K562 (cell line): ENCODE data around the gene KRTAP17-1. TPM values are rescaled to one million over a fixed set of nuclear protein-coding genes. Genes with fewer than 3 reads are reported as not detected.

Experiments
- ATAC-seq: fragments of 200-7000 bp; cut with Tn5 transposase; 3 replicates; pipeline ENCODE4 v1.9.1; 2020; ENCODE audit warnings: moderate library complexity
- BruUV-seq: library from RNA; stranded (reverse); fragments of 400-500 nt; replicated peaks from 2 replicates; lab custom pipeline; 2021; lab: Mats Ljungman, UMichigan
- CTCF ChIA-PET: fragments of 300-600 bp; formaldehyde crosslinking; extraction: SDS; loops from one replicate; lab custom pipeline; 2021; ENCODE audit warnings: low intra/inter-chr PET ratio; lab: Yijun Ruan, JAX
- POLR2A ChIA-PET: fragments of 300-600, 350-650 bp; sonication (Branson Sonifier 250); formaldehyde crosslinking; extraction: SDS; loops from one replicate; lab custom pipeline; 2021; ENCODE audit warnings: antibody characterized with exemption, inconsistent platforms; lab: Yijun Ruan, JAX
- DNase-seq, 4 experiments: peaks; one replicate each; pipeline versions ENCODE4 v3.0.0 to v3.0.0-alpha.2; 2011 to 2018; ENCODE audit warnings: low spot score in 3 of 4, mixed read lengths in 3 of 4; ENCODE audit errors: extremely low read depth in 1 of 4
- FAIRE-seq: peaks from 2 replicates; lab custom pipeline; 2011; peaks lifted over from hg19 to GRCh38; lab: Jason Lieb, UNC
- H2AFZ ChIP-seq: 2 replicates; pipeline ENCODE4 v1.6.0; 2011; ENCODE audit warnings: low read depth, low read length, control low read depth, inconsistent platforms
- H3K27ac ChIP-seq: fragments of 200-600 bp; 3 replicates; pipeline ENCODE4 v1.8.0; 2011; ENCODE audit warnings: low read depth, mild to moderate bottlenecking, control low read depth, inconsistent platforms, low read length, moderate library complexity, mixed read lengths; ENCODE audit errors: extremely low read depth
- H3K27me3 ChIP-seq, 2 experiments: fragments of 300-600 bp in 1 of 2; 2 replicates in 1 of 2; 3 replicates in 1 of 2; pipeline versions ENCODE4 v1.6.0 to v1.8.0; 2011; ENCODE audit warnings: inconsistent platforms in 2 of 2, low read length in 2 of 2, mild to moderate bottlenecking in 1 of 2, mixed read lengths in 1 of 2, moderate library complexity in 1 of 2; ENCODE audit not compliant: control insufficient read depth in 2 of 2, insufficient read depth in 2 of 2
- H3K36me3 ChIP-seq: fragments of 300-600 bp; 3 replicates; pipeline ENCODE4 v1.8.0; 2011; ENCODE audit warnings: mild to moderate bottlenecking, low read length, inconsistent platforms; ENCODE audit not compliant: control insufficient read depth, insufficient read depth
- H3K4me1 ChIP-seq, 2 experiments: fragments of 200-600 bp in 1 of 2; replicated peaks in 1 of 2; 2 replicates in 1 of 2; 3 replicates in 1 of 2; pipeline versions ENCODE4 v1.5.1 to v1.8.0; 2011; ENCODE audit warnings: inconsistent platforms in 2 of 2, low read length in 2 of 2, mild to moderate bottlenecking in 1 of 2, mixed read lengths in 1 of 2, moderate library complexity in 1 of 2; ENCODE audit not compliant: control insufficient read depth in 2 of 2, insufficient read depth in 2 of 2
- H3K4me2 ChIP-seq: 2 replicates; pipeline ENCODE4 v1.6.1; 2011; ENCODE audit warnings: low read length, control low read depth, inconsistent platforms, mixed read lengths; ENCODE audit not compliant: insufficient read depth
- H3K4me3 ChIP-seq: fragments of 200-600 bp; sonication (generic), shearing (Covaris generic); 2 replicates; pipeline ENCODE4 v1.5.1; 2016; ENCODE audit warnings: control low read depth, inconsistent platforms
- H3K79me2 ChIP-seq: fragments of 200-600 bp; 3 replicates; pipeline ENCODE4 v1.8.0; 2011; ENCODE audit warnings: low read length, inconsistent platforms; ENCODE audit not compliant: control insufficient read depth, insufficient read depth
- H3K9ac ChIP-seq, 2 experiments: 2 replicates each; pipeline versions ENCODE4 v1.6.0 to v1.6.1; 2011; ENCODE audit warnings: low read depth in 2 of 2, low read length in 2 of 2, control low read depth in 1 of 2, inconsistent platforms in 1 of 2, mild to moderate bottlenecking in 1 of 2, mixed read lengths in 1 of 2; ENCODE audit not compliant: insufficient read depth in 1 of 2
- H3K9me1 ChIP-seq: one replicate; pipeline ENCODE4 v1.6.0; 2011; ENCODE audit warnings: inconsistent platforms, mild to moderate bottlenecking, low read length, moderate library complexity; ENCODE audit not compliant: control insufficient read depth, insufficient read depth
- H3K9me3 ChIP-seq: replicated peaks from 2 replicates; pipeline ENCODE4 v1.5.1; 2011; ENCODE audit warnings: low read depth, low read length, inconsistent platforms; ENCODE audit not compliant: control insufficient read depth, insufficient read depth
- H4K20me1 ChIP-seq: replicated peaks from 2 replicates; pipeline ENCODE4 v1.6.1; 2011; ENCODE audit warnings: low read length, inconsistent platforms, mixed read lengths; ENCODE audit not compliant: control insufficient read depth, insufficient read depth
- BDP1 ChIP-seq: IDR thresholded peaks from 3 replicates; pipeline ENCODE4 v1.6.1; 2011; ENCODE audit not compliant: insufficient read length, insufficient read depth
- HMG20B ChIP-seq: fragments of 250-450 bp; sonication (Bioruptor Pico); IDR thresholded peaks from 2 replicates; pipeline ENCODE4 v1.5.0; 2021; ENCODE audit warnings: mild to moderate bottlenecking
- MYBL2 ChIP-seq, 2 experiments: fragments of 450-650 bp in 1 of 2; sonication (generic) in 1 of 2; formaldehyde crosslinking in 1 of 2; IDR thresholded peaks; 2 replicates each; pipeline versions ENCODE4 v1.6.1 to v1.8.1; 2017 to 2022; ENCODE audit warnings: borderline replicate concordance in 1 of 2, inconsistent platforms in 1 of 2, low read depth in 1 of 2, mild to moderate bottlenecking in 1 of 2, missing genetic modification reagents in 1 of 2, moderate library complexity in 1 of 2
- NEUROD1 ChIP-seq: fragments of 150-350 bp; IDR thresholded peaks from 2 replicates; pipeline ENCODE4 v1.6.1; 2014; ENCODE audit warnings: borderline replicate concordance, low read length, low read depth; ENCODE audit not compliant: partially characterized antibody
- POLR2A ChIP-seq: fragments of 450-650 bp; conservative IDR thresholded peaks from 2 replicates; pipeline ENCODE4 v1.6.1; 2016
- POLR2AphosphoS2 ChIP-seq: IDR thresholded peaks from 2 replicates; pipeline ENCODE4 v1.6.1; 2012; ENCODE audit warnings: low read length, improper control_type of control experiment
- POLR2G ChIP-seq: fragments of 200-400 bp; formaldehyde crosslinking; IDR thresholded peaks from 2 replicates; pipeline ENCODE4 v1.6.1; 2017; ENCODE audit warnings: low read depth, mild to moderate bottlenecking, antibody characterized with exemption, low read length, moderate library complexity
- PTBP1 ChIP-seq: fragments of 200-400 bp; formaldehyde crosslinking; IDR thresholded peaks from 2 replicates; pipeline ENCODE4 v1.6.1; 2017; ENCODE audit warnings: low read depth, low read length
- RAD51 ChIP-seq: fragments of 450-650 bp; IDR thresholded peaks from 2 replicates; pipeline ENCODE4 v1.7.1; 2016; ENCODE audit warnings: low read depth, mild to moderate bottlenecking, borderline replicate concordance
- SIN3B ChIP-seq: fragments of 450-650 bp; IDR thresholded peaks from 2 replicates; pipeline ENCODE4 v1.6.1; 2017; ENCODE audit warnings: low read depth, mild to moderate bottlenecking, moderate library complexity
- SIRT6 ChIP-seq: IDR thresholded peaks from one replicate; pipeline ENCODE4 v1.6.1; 2012; ENCODE audit warnings: low read depth, mild to moderate bottlenecking, control low read depth, inconsistent platforms, low read length, moderate library complexity
- ZBTB17 ChIP-seq: fragments of 450-650 bp; formaldehyde crosslinking; IDR thresholded peaks from 2 replicates; pipeline ENCODE4 v1.4.0; 2020; ENCODE audit warnings: mild to moderate bottlenecking
- ZNF324 ChIP-seq: fragments of 250-450 bp; sonication (Bioruptor Pico); IDR thresholded peaks from 2 replicates; pipeline ENCODE4 v1.4.0; 2020; ENCODE audit warnings: mild to moderate bottlenecking
- ZNF764 ChIP-seq: fragments of 250-450 bp; sonication (Bioruptor Pico); IDR thresholded peaks from 2 replicates; pipeline ENCODE4 v1.4.0; 2020; ENCODE audit warnings: low read depth, mild to moderate bottlenecking, moderate library complexity
- WGBS: fragments of 100-300 bp; shearing (Covaris generic); methylation state at CpG from one replicate; pipeline ENCODE4 v1.1.6; 2016; ENCODE audit warnings: low coverage, mixed read lengths; ENCODE audit not compliant: insufficient coverage; ENCODE audit errors: missing lambda C conversion rate; 5-methylcytosine and 5-hydroxymethylcytosine counted together
- in situ Hi-C: fragments of 300-500 bp; cut with MboI; formaldehyde crosslinking; loops from 4 replicates; pipeline ENCODE4 v1.15.0; 2018; ENCODE audit warnings: inconsistent platforms, mixed read lengths
- intact Hi-C: fragments of 100-400 bp; cut with micrococcal nuclease; formaldehyde crosslinking; loops from 2 replicates; pipeline ENCODE4 v1.14.2; 2022
- polyA plus RNA-seq, 8 experiments: library from polyadenylated mRNA; depleted of rRNA in 4 of 8; stranded (reverse) in 5 of 8; unstranded in 3 of 8; fragments of >200 nt; fragmentation: Nextera tagmentation in 2 of 8; fragmentation: Illumina TruSeq in 1 of 8; extraction: Ambion mirVana in 2 of 8; extraction: Trizol in 1 of 8; gene quantifications; 2 replicates each; pipeline versions ENCODE4 v1.2.1 to v1.2.3, GENCODE V29; 2011 to 2014; ENCODE audit warnings: inconsistent platforms in 1 of 8, missing spikeins in 1 of 8
- total RNA-seq, 7 experiments: library from RNA; depleted of rRNA in 6 of 7; stranded (reverse); fragments of >200 nt in 6 of 7; fragmentation: Illumina TruSeq in 2 of 7; extraction: Trizol in 2 of 7; gene quantifications; 2 replicates each; pipeline versions ENCODE4 v1.2.1 to v1.2.3, GENCODE V29; 2011 to 2021; ENCODE audit warnings: low replicate concordance in 1 of 7
- TF ChIP-seq, protein P1 (sequence below): fragments of 450-650 bp; IDR thresholded peaks from 2 replicates; pipeline ENCODE4 v1.6.1; 2016; ENCODE audit warnings: borderline replicate concordance
- TF ChIP-seq, protein P2 (sequence below): fragments of 250-450 bp; sonication (Bioruptor Pico); IDR thresholded peaks from 2 replicates; pipeline ENCODE4 v1.4.0; 2020

The KRTAP17-1 gene
- total and polyA plus RNA-seq, 9 of the 15 experiments (the other 6 are each of a cell fraction or from before 2014, with no cell fraction given): not detected

DNA sequence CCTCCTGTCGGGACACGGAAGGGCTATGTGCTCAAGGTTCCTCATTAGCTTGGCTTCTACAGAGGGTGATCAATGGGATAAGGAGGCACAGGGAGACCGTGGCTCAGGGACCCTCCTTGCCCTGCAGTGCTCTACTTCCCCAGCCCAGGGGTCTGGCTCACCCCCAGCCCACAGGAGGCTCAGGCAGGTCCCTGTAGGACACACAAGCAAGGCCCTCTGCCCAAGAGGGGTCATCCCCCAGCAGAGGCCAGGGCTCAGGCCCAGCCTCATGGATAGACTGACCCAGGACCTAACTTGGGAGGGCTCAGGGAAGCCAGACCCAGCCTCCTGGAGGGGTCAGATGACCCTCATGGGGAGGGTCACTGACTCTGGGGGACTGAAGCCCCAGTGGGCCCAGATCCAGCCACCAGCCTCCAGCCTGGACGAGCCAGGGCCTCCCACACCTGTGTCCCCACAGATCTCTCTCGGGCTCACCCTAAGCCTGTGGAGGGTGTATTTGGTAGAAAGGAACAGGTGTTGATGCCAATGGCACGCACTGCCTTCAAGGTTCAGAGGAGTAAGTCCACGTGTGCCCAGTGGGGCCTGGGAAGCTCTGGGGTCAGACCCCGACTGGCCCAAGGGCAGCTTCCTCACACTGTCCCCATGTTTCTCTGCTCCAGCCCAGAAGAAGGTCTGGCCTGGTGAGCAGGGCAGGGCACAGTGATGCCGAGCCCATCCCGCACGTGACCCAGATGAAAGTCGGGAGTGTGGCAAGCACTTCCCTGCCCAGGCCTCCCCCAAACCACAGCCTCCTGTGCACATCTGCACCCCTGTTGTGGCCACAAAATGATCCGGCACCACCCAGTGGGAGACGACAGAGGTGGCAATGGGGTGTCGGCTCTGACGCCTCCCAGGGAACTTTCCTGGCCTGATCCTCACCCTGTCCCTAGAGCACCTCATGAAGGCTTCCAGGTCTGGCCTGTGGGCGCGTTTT lies 10.9 kb upstream of the KRTAP17-1 start (continued):
- TF ChIP-seq, protein P1, sequence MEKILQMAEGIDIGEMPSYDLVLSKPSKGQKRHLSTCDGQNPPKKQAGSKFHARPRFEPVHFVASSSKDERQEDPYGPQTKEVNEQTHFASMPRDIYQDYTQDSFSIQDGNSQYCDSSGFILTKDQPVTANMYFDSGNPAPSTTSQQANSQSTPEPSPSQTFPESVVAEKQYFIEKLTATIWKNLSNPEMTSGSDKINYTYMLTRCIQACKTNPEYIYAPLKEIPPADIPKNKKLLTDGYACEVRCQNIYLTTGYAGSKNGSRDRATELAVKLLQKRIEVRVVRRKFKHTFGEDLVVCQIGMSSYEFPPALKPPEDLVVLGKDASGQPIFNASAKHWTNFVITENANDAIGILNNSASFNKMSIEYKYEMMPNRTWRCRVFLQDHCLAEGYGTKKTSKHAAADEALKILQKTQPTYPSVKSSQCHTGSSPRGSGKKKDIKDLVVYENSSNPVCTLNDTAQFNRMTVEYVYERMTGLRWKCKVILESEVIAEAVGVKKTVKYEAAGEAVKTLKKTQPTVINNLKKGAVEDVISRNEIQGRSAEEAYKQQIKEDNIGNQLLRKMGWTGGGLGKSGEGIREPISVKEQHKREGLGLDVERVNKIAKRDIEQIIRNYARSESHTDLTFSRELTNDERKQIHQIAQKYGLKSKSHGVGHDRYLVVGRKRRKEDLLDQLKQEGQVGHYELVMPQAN: no peak
- TF ChIP-seq POLR2A: no peak
- TF ChIP-seq POLR2AphosphoS2: no peak

DNA sequence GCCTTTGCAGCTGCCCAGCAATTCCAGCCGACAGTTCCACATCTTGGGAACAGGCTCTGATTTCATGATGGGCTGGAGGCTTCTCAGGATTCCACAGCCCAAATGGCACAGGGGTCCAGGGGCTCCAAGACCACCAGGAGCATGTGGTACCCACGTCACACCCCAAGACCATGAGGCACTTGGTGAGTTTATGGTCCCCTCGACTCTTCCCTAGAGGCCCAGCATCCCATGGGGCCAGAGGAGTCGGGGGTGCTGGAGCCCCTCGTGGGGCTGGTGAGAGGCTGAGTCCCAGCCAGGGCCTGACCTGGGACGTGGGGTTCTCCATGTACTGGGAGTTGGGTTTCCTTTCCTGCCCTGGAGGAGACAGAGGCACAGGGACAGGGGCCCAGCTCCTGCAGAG lies 10.1 kb upstream of the KRTAP17-1 start:
- 0% methylated on average over 4 of the region's 6 CpGs for WGBS
- Histone ChIP-seq H3K36me3 (no peaks in the 10 kb centered on the region), H3K9me1 (no peaks in the 10 kb centered on the region), H3K79me2 (no peaks in the 10 kb centered on the region), H3K4me3 (no peak overlapping the region), H3K27ac (no peak overlapping the region), H3K9me3 (no peaks in the 10 kb centered on the region), H3K9ac (no peak overlapping the region; a peak in 1 of 4 replicates), H3K4me2 (no peak overlapping the region), H2AFZ (no peak overlapping the region), H3K4me1 (no peaks in the 10 kb centered on the region), H3K27me3 (no peaks in the 10 kb centered on the region; a peak in 1 of 5 replicates), H4K20me1 (no peaks in the 10 kb centered on the region; the same call in 1 of the 2 replicates)
- FAIRE-seq: no peak
- intact Hi-C loops: loop anchor here (5.0 kb wide), 1 partner anchor 418 kb away; no protein-coding TSS in a partner anchor
- BruUV-seq: no TSS peak
- ChIA-PET CTCF (no interaction called here), POLR2A (no interaction called here)
- DNase-seq: no peak
- in situ Hi-C loops: no loop called here
- no peak for ATAC-seq
- TF ChIP-seq SIN3B (no peak), NEUROD1 (no peak), HMG20B (no peak), SIRT6 (no peak), RAD51 (no peak), BDP1 (no peak), POLR2G (no peak), ZNF324 (CRISPR knock-in tag) (no peak), PTBP1 (no peak), ZNF764 (no peak), MYBL2 (IDR thresholded peaks at IDR 0.05; ENCODE audit: low read depth) (no peak), MYBL2 (CRISPR knock-in tag; IDR thresholded peaks at IDR 0.05; ENCODE audit: borderline replicate concordance) (no peak), ZBTB17 (no peak)
- TF ChIP-seq, protein P2, sequence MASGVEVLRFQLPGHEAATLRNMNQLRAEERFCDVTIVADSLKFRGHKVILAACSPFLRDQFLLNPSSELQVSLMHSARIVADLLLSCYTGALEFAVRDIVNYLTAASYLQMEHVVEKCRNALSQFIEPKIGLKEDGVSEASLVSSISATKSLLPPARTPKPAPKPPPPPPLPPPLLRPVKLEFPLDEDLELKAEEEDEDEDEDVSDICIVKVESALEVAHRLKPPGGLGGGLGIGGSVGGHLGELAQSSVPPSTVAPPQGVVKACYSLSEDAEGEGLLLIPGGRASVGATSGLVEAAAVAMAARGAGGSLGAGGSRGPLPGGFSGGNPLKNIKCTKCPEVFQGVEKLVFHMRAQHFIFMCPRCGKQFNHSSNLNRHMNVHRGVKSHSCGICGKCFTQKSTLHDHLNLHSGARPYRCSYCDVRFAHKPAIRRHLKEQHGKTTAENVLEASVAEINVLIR (CRISPR knock-in tag): no peak
